ENCODE data around the gene DTNA. TPM values are rescaled to one million over a fixed set of nuclear protein-coding genes. Genes with fewer than 3 reads are reported as not detected.
"Not testable (repeated sequence)": the region's sequence is repeated elsewhere in the genome, so short reads cannot be mapped to it uniquely, and the experiment has no call there.

The DTNA gene
- total and polyA plus RNA-seq, 5 donors: 131 to 175 (median 146) TPM

- Histone ChIP-seq H3K4me3 (ENCODE audit: low read length) (no peak overlapping the region), H3K4me1 (ENCODE audit: control insufficient read depth, insufficient read depth, low read length) (no peaks in the 10 kb centered on the region), H3K9me3 (ENCODE audit: control insufficient read depth, low read length) (no peaks in the 10 kb centered on the region), H3K27me3 (ENCODE audit: control insufficient read depth, insufficient read depth) (no peaks in the 10 kb centered on the region), H3K27ac (ENCODE audit: low read length) (no peak overlapping the region)
- WGBS: 50% methylated on average over 2 of the region's 2 CpGs
- DNase-seq (no peak), ATAC-seq (no peak)
- intact Hi-C loops (cut with DNase I): loop anchor here in 1 of 4 donors (10.0 kb wide), 1 partner anchor 57 kb away; no protein-coding TSS in a partner anchor
These were observed 211.8 kb downstream of the DTNA start for GRCh38 chr18:34921811-34922385.

- 87% methylated on average over 4 of the region's 4 CpGs for WGBS
- DNase-seq; H3K27me3 ChIP-seq (ENCODE audit: control insufficient read depth, insufficient read depth); H3K9me3 ChIP-seq (ENCODE audit: control insufficient read depth, low read length); H3K4me1 ChIP-seq (ENCODE audit: control insufficient read depth, insufficient read depth, low read length); H3K27ac ChIP-seq (ENCODE audit: low read length); H3K4me3 ChIP-seq (ENCODE audit: low read length); ATAC-seq: not testable (repeated sequence)
- intact Hi-C loops (cut with DNase I): loop anchor here in 1 of 4 donors (10.0 kb wide), 1 partner anchor 58 kb away; no protein-coding TSS in a partner anchor
These were observed 212.5 kb downstream of the DTNA start for GRCh38 chr18:34922594-34922993.

GRCh38 chr18:34923911-34924310 is 213.8 kb downstream of the DTNA start:
- DNase-seq: no peak
- Histone ChIP-seq H3K4me3 (ENCODE audit: low read length) (no peak overlapping the region), H3K4me1 (ENCODE audit: control insufficient read depth, insufficient read depth, low read length) (no peaks in the 10 kb centered on the region), H3K27me3 (ENCODE audit: control insufficient read depth, insufficient read depth) (no peaks in the 10 kb centered on the region), H3K9me3 (ENCODE audit: control insufficient read depth, low read length) (no peaks in the 10 kb centered on the region), H3K27ac (ENCODE audit: low read length) (no peak overlapping the region)
- ATAC-seq: no peak
- intact Hi-C loops (cut with DNase I): loop anchor here in 1 of 4 donors (10.0 kb wide), 1 partner anchor 59 kb away; no protein-coding TSS in a partner anchor

GRCh38 chr18:34926683-34927082 is 216.6 kb downstream of the DTNA start:
- Histone ChIP-seq H3K9me3 (ENCODE audit: control insufficient read depth, low read length) (no peaks in the 10 kb centered on the region), H3K27me3 (ENCODE audit: control insufficient read depth, insufficient read depth) (no peaks in the 10 kb centered on the region), H3K27ac (ENCODE audit: low read length) (no peak overlapping the region), H3K4me3 (ENCODE audit: low read length) (no peak overlapping the region), H3K4me1 (ENCODE audit: control insufficient read depth, insufficient read depth, low read length) (no peaks in the 10 kb centered on the region)
- intact Hi-C loops (cut with DNase I): loop anchor here in 1 of 4 donors (10.0 kb wide), 1 partner anchor 62 kb away; no protein-coding TSS in a partner anchor
- ATAC-seq (no peak), DNase-seq (no peak)

- no peaks in the 10 kb centered on the region for H3K9me3 ChIP-seq (ENCODE audit: control insufficient read depth, low read length)
- intact Hi-C loops (cut with DNase I): loop anchor here in 1 of 4 donors (10.0 kb wide), 1 partner anchor 63 kb away; no protein-coding TSS in a partner anchor
- no peak for ATAC-seq
- H3K4me3 ChIP-seq (ENCODE audit: low read length): no peak overlapping the region
- no peak for DNase-seq
- no peaks in the 10 kb centered on the region for H3K27me3 ChIP-seq (ENCODE audit: control insufficient read depth, insufficient read depth)
- WGBS: 73% methylated on average over 7 of the region's 7 CpGs
- no peak overlapping the region for H3K27ac ChIP-seq (ENCODE audit: low read length)
- H3K4me1 ChIP-seq (ENCODE audit: control insufficient read depth, insufficient read depth, low read length): no peaks in the 10 kb centered on the region
These were observed 218.1 kb downstream of the DTNA start for GRCh38 chr18:34928088-34928753.

- no peak overlapping the region for H3K4me3 ChIP-seq (ENCODE audit: low read length)
- no peak for ATAC-seq
- H3K27ac ChIP-seq (ENCODE audit: low read length): no peak overlapping the region
These were observed 218.7 kb downstream of the DTNA start for GRCh38 chr18:34928754-34929335.

GRCh38 chr18:34929336-34929780 is 219.3 kb downstream of the DTNA start:
- WGBS: 85% methylated on average over 2 of the region's 2 CpGs
- intact Hi-C loops (cut with DNase I): loop anchor here in 1 of 4 donors (10.0 kb wide), 1 partner anchor 65 kb away; no protein-coding TSS in a partner anchor
- no peak overlapping the region for H3K27ac ChIP-seq (ENCODE audit: low read length)
- no peak for ATAC-seq
- DNase-seq: no peak
- H3K4me3 ChIP-seq (ENCODE audit: low read length): no peak overlapping the region
- H3K9me3 ChIP-seq (ENCODE audit: control insufficient read depth, low read length): no peaks in the 10 kb centered on the region
- H3K27me3 ChIP-seq (ENCODE audit: control insufficient read depth, insufficient read depth): no peaks in the 10 kb centered on the region
- H3K4me1 ChIP-seq (ENCODE audit: control insufficient read depth, insufficient read depth, low read length): no peaks in the 10 kb centered on the region

More at GRCh38 chr18:34928754-34929335, 218.7 kb downstream of the DTNA start:
- no peak for DNase-seq
- Histone ChIP-seq H3K9me3 (ENCODE audit: control insufficient read depth, low read length) (no peaks in the 10 kb centered on the region), H3K4me1 (ENCODE audit: control insufficient read depth, insufficient read depth, low read length) (no peaks in the 10 kb centered on the region), H3K27me3 (ENCODE audit: control insufficient read depth, insufficient read depth) (no peaks in the 10 kb centered on the region)
- intact Hi-C loops (cut with DNase I): loop anchor here in 1 of 4 donors (10.0 kb wide), 1 partner anchor 64 kb away; no protein-coding TSS in a partner anchor
- 86% methylated on average over 1 of the region's 1 CpG for WGBS

- WGBS: 95% methylated on average over 1 of the region's 1 CpG
- H3K4me1 ChIP-seq (ENCODE audit: control insufficient read depth, insufficient read depth, low read length): no peaks in the 10 kb centered on the region
- no peaks in the 10 kb centered on the region for H3K27me3 ChIP-seq (ENCODE audit: control insufficient read depth, insufficient read depth)
- no peak overlapping the region for H3K27ac ChIP-seq (ENCODE audit: low read length)
- no peaks in the 10 kb centered on the region for H3K9me3 ChIP-seq (ENCODE audit: control insufficient read depth, low read length)
- intact Hi-C loops (cut with DNase I): no loop called here
- no peak overlapping the region for H3K4me3 ChIP-seq (ENCODE audit: low read length)
- ATAC-seq (no peak), DNase-seq (no peak)
These were observed 222.3 kb downstream of the DTNA start for GRCh38 chr18:34932363-34932762.

GRCh38 chr18:34932792-34933466 is 222.8 kb downstream of the DTNA start:
- DNase-seq: no peak

GRCh38 chr18:34933909-34934661 is 224.0 kb downstream of the DTNA start:
- ATAC-seq (no peak), DNase-seq (no peak)
- WGBS: 76% methylated on average over 1 of the region's 1 CpG
- Histone ChIP-seq H3K4me3 (ENCODE audit: low read length) (no peak overlapping the region), H3K27me3 (ENCODE audit: control insufficient read depth, insufficient read depth) (no peaks in the 10 kb centered on the region), H3K4me1 (ENCODE audit: control insufficient read depth, insufficient read depth, low read length) (no peaks in the 10 kb centered on the region), H3K9me3 (ENCODE audit: control insufficient read depth, low read length) (no peaks in the 10 kb centered on the region), H3K27ac (ENCODE audit: low read length) (no peak overlapping the region)
- intact Hi-C loops (cut with DNase I): no loop called here

More at GRCh38 chr18:34932792-34933466, 222.8 kb downstream of the DTNA start:
- Histone ChIP-seq H3K27me3 (ENCODE audit: control insufficient read depth, insufficient read depth) (no peaks in the 10 kb centered on the region), H3K27ac (ENCODE audit: low read length) (no peak overlapping the region), H3K4me3 (ENCODE audit: low read length) (no peak overlapping the region), H3K4me1 (ENCODE audit: control insufficient read depth, insufficient read depth, low read length) (no peaks in the 10 kb centered on the region), H3K9me3 (ENCODE audit: control insufficient read depth, low read length) (no peaks in the 10 kb centered on the region)
- no peak for ATAC-seq
- intact Hi-C loops (cut with DNase I): no loop called here
- WGBS: 91% methylated on average over 4 of the region's 4 CpGs
